Nephron progenitor cell (in vitro differentiated cells): ENCODE results near the gene HIVEP3.

Experiments
- DNase-seq: peaks from one replicate; pipeline ENCODE4 v3.0.0; 2021
- H3K27ac Mint-ChIP-seq: 2 replicates; pipeline ENCODE4 v1.8.0; 2021; ENCODE audit warnings: mild to moderate bottlenecking, moderate library complexity, mixed read lengths
- H3K27me3 Mint-ChIP-seq: 2 replicates; pipeline ENCODE4 v1.8.0; 2021; ENCODE audit warnings: mild to moderate bottlenecking, low read depth, mixed read lengths; ENCODE audit not compliant: poor library complexity
- H3K36me3 Mint-ChIP-seq: 2 replicates; pipeline ENCODE4 v1.8.0; 2021; ENCODE audit warnings: low read depth, mixed read lengths
- H3K4me1 Mint-ChIP-seq: 2 replicates; pipeline ENCODE4 v1.8.0; 2021; ENCODE audit warnings: mixed read lengths
- H3K4me3 Mint-ChIP-seq: 2 replicates; pipeline ENCODE4 v1.8.0; 2021; ENCODE audit warnings: mild to moderate bottlenecking, moderate library complexity, mixed read lengths
- H3K9me3 Mint-ChIP-seq: 2 replicates; pipeline ENCODE4 v1.8.0; 2021; ENCODE audit warnings: mild to moderate bottlenecking, moderate library complexity, mixed read lengths
- CTCF ChIP-seq: fragments of 200-600 bp; sonication (generic); IDR thresholded peaks from 2 replicates; pipeline ENCODE4 v1.5.0; 2021; ENCODE audit warnings: antibody characterized with exemption

HIVEP3 gene

DNA sequence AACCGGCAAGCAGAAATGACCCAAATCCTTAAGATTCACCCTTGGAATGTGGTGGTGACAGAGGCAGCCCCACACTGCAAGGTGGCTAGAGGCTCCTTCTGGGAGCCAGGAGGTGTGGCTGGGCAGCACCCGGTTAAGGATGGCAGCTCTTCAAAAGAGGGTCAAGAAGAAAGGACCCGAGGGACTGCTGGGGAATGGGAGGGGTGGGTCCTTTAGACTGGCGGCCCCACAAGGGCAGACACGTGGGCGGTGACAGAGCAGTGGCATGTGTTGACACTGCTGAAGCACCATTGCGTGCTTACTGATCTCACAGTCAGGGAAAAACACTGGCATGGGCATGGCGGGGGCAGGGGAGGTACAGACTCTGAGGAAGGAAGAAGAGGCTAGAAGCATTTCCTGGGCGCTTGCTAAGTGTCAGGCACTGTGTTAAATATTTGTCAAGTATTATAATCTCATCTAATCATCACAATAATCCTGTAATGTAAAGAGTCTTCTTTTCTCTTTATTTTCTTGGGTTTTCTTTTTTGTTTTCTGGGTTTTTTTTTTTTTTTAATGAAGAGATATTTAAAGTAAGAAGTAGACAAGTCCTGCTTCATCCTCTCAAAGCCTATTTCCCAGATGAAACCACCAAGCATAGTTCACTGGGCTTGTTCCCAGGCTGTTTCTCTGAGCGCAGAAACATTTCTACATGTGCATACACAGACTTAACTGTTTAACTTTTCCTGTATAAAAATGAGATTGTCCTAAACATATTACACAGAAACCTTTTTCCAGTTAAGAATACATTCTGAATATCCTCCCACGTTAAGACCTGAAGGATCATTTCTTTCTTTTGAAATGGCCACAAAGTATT, 268.5 kb downstream of the HIVEP3 start:
- no peak for TF ChIP-seq CTCF
- H3K27ac Mint-ChIP-seq: no peak overlapping the region
- no peak for DNase-seq
- H3K4me1 Mint-ChIP-seq: peaks cover 27% of the 10 kb centered on the region
- H3K36me3 Mint-ChIP-seq: no peaks in the 10 kb centered on the region
- no peak overlapping the region for H3K4me3 Mint-ChIP-seq
- no peaks in the 10 kb centered on the region for H3K9me3 Mint-ChIP-seq
- H3K27me3 Mint-ChIP-seq: peaks cover 12% of the 10 kb centered on the region

- peaks cover 12% of the 10 kb centered on the region for H3K27me3 Mint-ChIP-seq
- no peak overlapping the region for H3K4me3 Mint-ChIP-seq
- H3K4me1 Mint-ChIP-seq: peaks cover 21% of the 10 kb centered on the region
- H3K36me3 Mint-ChIP-seq: no peaks in the 10 kb centered on the region
- no peaks in the 10 kb centered on the region for H3K9me3 Mint-ChIP-seq
- DNase-seq: no peak
- no peak overlapping the region for H3K27ac Mint-ChIP-seq
- TF ChIP-seq CTCF: no peak
Measured at GRCh38 chr1:41649396-41650027, 269.2 kb downstream of the HIVEP3 start.

DNA sequence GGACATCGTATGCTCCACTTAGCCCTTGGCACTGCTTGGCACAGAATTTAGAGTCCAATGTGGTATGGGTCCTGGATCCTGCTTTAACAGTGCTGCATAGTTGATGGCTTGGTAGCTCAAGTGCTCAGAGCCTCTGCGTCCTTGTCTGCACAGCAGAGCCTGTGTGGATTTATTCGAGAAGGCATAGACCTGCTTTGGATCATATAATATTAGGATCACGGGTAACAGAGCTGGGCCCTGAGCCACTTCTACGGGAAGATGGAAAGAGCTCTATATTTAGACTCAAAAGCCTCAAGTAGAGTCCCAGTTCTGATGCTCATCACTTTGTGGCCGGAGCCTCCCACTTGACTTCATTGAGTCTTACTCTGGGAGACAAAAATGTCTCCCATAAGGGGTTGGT, 269.9 kb downstream of the HIVEP3 start:
- H3K27ac Mint-ChIP-seq: no peak overlapping the region

DNA sequence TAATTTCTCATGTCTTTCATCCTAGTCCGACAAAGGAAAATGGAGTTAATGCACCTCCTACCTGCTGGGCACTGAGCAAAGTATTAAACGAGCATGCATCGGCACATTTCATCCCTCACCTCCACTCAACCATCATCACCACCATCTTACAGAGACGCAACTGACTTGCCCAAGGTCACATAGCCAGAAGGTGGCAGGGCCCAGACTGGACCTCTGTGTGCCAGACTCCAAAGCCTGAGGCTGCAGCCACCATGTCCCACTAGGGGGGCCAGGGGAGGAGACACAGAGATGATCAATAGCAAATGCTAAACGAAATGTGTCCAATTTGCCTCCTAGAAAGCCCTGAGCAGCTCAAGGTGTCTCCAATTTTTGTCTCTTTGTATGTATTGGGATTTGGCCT, 270.5 kb downstream of the HIVEP3 start:
- Mint-ChIP-seq H3K27me3 (peaks cover 12% of the 10 kb centered on the region), H3K4me1 (peaks cover 12% of the 10 kb centered on the region), H3K4me3 (no peak overlapping the region), H3K27ac (no peak overlapping the region), H3K36me3 (no peaks in the 10 kb centered on the region), H3K9me3 (no peaks in the 10 kb centered on the region)
- no peak for DNase-seq
- no peak for TF ChIP-seq CTCF

More for the DNA sequence above, 269.9 kb downstream of the HIVEP3 start:
- Mint-ChIP-seq H3K9me3 (no peaks in the 10 kb centered on the region), H3K4me3 (no peak overlapping the region), H3K36me3 (no peaks in the 10 kb centered on the region), H3K4me1 (peaks cover 16% of the 10 kb centered on the region), H3K27me3 (peaks cover 12% of the 10 kb centered on the region)
- no peak for TF ChIP-seq CTCF
- no peak for DNase-seq

GRCh38 chr1:41647221-41648135, 271.2 kb downstream of the HIVEP3 start:
- DNase-seq: no peak
- Mint-ChIP-seq H3K9me3 (no peaks in the 10 kb centered on the region), H3K27me3 (peaks cover 12% of the 10 kb centered on the region), H3K27ac (no peak overlapping the region), H3K4me3 (no peak overlapping the region), H3K4me1 (peaks cover 12% of the 10 kb centered on the region), H3K36me3 (no peaks in the 10 kb centered on the region)
- TF ChIP-seq CTCF: no peak
